SKM-1 (cell line): Measurements from ENCODE around the gene GAN.

ENCODE experiments used
- DNase-seq: peaks from one replicate; lab custom pipeline; 2025; ENCODE audit not compliant: unreplicated experiment; lab: John Stamatoyannopoulos, UW

GAN gene

GRCh38 chr16:81350306-81350615, 35.5 kb downstream of the GAN start:
- DNase-seq = no peak

GRCh38 chr16:81353895-81354294, 39.1 kb downstream of the GAN start:
- DNase-seq = no peak

DNA sequence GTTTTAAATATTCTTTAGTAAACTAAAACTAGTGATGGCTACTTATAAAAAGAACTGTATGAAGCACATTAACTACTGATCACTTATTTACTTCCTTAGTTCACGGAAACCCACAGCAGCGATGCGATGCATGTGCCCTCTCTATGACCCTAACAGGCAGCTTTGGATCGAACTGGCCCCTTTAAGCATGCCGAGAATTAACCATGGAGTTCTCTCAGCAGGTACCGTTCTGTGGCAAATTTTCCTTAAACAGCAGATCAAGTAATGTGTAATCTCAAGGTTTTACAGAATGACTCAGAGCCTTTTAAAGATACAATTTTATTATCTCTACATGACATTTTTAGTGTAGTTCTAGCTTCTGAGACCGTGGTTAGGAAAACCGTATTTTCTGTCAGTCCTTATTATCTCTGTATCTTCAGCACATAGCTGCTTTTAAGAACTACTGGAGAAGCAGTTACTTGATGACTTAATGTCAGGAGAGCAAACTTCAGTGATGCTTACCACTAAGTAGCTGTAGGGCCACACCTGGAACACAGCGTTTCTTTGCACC, 43.0 kb downstream of the GAN start:
- DNase-seq = no peak

DNA sequence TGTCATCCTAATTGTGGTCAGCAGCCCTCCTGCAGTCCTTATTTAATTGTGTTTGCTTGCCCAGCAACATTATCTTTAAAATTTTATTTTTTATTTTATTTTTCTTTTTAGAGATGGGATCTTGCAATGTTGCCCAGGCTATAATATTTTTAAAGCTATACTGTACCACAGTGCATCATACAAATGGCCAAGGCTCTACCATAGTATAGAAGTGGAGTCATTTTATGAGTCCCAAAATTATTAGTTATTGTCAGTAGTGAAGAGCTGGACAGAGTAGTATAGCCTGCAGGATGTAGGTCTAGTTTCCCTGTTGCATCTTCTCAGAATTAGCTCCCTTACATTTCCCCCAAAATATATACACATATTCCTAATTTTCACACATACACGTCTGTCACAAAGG, 44.1 kb downstream of the GAN start:
- no peak for DNase-seq

DNA sequence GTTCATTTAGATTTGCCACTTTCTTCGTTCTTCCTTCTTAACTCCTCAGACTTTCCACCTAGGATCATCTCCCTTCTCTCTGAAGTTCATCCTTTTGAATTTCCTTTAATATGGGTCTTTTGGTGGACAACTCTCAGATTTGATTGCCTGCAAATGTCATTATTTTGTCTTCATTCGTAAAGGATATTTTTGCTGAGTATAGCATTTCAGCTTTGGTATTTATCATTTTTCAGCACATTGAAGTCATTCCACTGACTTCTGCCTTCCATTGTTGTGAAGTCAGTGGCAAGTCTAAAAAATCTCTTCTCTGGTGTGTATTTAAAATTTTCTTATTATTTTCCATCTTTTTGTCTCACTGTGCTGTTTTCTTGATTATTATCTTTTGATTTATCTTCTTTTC, 45.4 kb downstream of the GAN start:
- no peak for DNase-seq

- DNase-seq = no peak
Observed at GRCh38 chr16:81365731-81366130, 51.0 kb downstream of the GAN start.

GRCh38 chr16:81366316-81366932, 51.7 kb downstream of the GAN start:
- DNase-seq = peak; percentile 56

- no peak for DNase-seq
Observed at GRCh38 chr16:81367821-81368220, 53.1 kb downstream of the GAN start.

GRCh38 chr16:81369888-81370504, 55.2 kb downstream of the GAN start:
- no peak for DNase-seq

DNA sequence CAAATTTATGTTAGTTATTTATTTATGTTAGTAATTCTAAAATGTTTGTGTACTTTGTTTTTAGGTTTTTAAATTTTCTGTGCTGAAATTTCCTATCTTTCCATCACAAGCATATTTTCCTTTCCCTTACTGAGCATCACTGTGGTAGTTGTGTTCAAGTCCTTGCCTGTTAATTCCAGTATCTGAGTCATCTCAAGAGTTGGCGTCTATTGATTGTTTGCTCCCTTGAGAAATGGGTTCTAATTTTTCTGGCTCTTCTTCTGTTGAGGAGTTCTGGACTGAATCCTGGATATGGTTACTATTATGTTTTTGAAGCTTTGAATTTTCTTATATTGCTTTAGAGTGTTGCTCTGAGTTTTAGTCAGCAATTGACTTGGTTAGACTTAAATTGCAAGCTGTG, 56.3 kb downstream of the GAN start:
- DNase-seq = no peak

- no peak for DNase-seq
Observed at GRCh38 chr16:81374550-81374949, 59.8 kb downstream of the GAN start.

DNA sequence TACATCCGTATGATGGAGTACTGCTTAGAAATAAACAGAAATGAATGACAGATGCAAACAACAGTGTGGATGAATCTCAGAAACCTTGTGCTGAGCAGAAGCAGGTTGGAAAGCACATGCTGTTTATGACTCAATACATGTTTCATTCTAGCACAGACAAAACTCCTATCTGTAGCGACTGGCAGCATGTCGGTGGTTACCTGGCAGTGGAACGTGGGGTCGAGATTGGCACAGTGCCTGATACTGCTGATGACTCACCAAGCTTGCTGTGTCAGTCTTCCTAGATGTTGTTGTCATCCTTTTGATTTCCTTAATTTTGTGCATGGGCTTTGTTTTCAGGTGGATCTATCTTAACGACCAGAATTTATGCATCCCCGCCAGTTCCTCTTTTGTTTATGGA, 62.1 kb downstream of the GAN start:
- DNase-seq = no peak

GRCh38 chr16:81378049-81378448, 63.3 kb downstream of the GAN start:
- DNase-seq = no peak

DNA sequence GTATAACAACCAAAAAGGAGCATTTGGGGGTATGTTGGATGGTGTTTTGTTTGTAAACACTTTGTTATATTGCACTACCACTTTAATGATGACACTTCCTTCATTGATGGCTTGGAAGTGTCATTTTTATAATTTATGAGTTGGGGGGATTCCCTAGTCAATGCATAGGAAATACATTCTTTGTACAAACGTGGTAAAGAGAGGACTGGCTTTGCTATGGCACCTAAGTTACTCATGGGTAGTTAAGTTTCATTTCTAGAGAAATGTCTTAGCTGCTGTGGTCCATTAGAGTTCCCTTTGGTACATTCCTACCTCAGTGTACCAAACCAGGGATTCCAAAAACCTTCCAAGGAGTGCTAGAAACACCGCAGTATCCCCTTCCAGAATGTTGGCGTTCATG, 66.2 kb downstream of the GAN start:
- DNase-seq = no peak

- DNase-seq = no peak
Observed at GRCh38 chr16:81384006-81384405, 69.2 kb downstream of the GAN start.

DNA sequence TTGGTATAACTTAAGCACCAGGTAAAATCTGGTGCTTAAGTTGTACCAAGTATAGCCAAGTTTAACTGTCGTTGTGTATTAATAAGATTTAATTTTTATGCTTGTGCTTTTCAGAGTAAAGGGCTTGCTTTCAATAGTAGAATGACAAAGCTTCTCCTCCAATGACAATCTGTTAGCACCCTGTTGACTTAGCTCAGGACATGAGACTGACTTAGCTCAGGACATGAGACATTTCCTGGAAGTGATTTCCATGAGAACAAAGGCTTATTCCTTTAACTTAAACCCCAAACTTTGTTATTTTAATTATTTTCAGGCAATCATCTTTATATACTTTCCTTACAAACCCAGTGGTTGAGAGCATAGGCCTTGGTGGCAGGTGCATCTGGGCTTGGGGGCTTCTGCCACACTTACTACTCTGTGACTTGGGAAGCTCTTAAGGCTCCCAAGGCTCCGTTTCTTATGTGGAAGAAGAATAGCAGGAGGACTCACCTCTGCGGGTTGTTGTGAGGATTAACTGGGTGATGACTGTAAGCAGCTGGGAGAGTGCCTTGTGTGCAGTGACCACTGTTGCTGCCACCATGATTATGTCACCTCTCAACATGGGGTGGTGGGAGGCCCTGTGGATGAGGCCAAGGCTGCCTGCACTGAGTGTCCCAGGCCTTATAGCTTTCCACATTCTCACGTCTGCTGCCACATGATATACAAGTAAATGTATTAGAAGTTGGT, 70.4 kb downstream of the GAN start:
- DNase-seq = no peak

DNA sequence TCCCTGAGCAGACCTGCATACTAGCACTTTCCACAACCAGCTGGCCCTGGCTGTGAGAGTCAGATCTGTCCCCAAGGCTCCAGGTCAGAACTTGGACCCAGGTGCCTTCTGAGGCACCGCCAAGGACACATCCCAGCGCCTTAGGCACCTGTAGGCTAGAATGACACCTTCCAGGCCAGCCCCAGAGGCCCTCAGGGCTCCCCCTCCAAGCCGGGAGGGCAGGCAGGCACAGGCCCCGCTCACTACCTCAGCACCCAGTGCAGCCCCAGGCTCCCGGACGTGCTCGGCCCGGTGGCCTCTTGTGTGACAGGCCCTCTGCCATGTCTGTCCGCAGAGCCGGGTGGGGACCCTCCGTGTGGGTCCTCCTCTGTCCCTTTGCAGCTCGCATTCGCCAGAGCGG, 73.6 kb downstream of the GAN start:
- no peak for DNase-seq

GRCh38 chr16:81390840-81391239, 76.1 kb downstream of the GAN start:
- no peak for DNase-seq

- no peak for DNase-seq
Observed at GRCh38 chr16:81392011-81392410, 77.2 kb downstream of the GAN start.

DNA sequence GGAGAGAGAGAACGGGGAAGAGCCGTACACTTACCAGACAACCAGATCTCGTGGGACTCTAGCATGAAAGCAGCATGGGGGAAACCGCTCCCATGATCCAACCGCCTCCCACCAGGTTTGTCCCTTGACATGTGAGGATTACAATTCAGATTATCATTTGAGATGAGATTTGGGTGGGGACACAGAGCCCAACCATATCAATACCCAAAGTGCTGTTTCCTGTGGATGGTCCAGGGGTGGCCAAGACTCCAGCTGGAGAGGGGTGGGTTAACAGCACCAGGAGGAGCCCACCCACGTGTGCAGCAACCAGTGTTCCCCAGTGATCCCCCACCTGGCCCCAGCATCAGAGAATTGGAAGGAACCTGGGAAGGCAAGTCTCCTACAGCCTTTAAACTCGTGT, 79.7 kb downstream of the GAN start:
- DNase-seq = no peak

DNA sequence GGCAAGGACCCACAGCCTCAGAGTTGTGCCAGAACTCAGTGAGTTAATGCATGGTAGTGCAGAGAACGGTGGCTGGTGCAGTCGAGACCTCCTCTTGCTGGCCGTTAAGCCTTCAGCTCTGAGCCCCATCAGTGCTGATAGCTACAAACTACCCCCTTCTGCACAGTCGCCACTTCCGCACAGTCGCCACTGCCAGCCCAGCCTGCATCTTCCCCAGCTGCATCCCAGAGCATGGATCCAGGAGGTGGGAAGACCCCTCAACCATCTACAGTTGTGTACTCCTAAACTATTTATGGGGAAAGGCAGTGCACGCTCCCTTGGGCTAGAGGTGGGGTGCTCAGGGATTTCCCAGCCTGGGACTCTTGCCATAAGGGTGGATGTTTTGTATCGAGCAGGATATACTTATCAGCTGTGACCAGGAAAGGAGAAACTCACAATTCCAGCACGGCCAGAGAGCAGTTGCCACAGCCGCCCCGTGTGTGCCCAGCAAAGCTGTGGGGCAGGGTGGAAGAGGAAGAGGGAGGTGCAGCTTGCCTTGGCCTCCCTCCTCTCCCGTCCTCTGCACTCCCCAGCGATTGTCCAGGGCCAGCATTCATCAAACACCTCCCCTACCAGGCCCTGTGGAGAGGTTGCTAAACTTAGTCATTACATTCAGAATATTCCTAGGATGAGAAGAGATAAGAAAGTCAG, 80.3 kb downstream of the GAN start:
- DNase-seq = no peak
